HepG2 (cell line): Measurements from ENCODE around the gene CD68. TPM values are rescaled to one million over a fixed set of nuclear protein-coding genes. Genes with fewer than 3 reads are reported as not detected.

Experiments
- DR1 ChIP-seq: sonication (generic); formaldehyde crosslinking; IDR thresholded peaks from 2 replicates; pipeline ENCODE4 v1.8.0; 2021; ENCODE audit warnings: mild to moderate bottlenecking, missing genetic modification reagents, inconsistent platforms
- ERF ChIP-seq: IDR thresholded peaks from 2 replicates; pipeline ENCODE4 v1.6.1; 2018; ENCODE audit warnings: missing biosample characterization, missing genetic modification reagents
- HNF1A ChIP-seq, 2 experiments: sonication (generic) in 1 of 2; formaldehyde crosslinking in 1 of 2; IDR thresholded peaks; 2 replicates each; pipeline versions ENCODE4 v1.4.0 to v1.6.1; 2016 to 2020; ENCODE audit warnings: borderline replicate concordance in 1 of 2, low read depth in 1 of 2, mild to moderate bottlenecking in 1 of 2, missing genetic modification reagents in 1 of 2
- MAFG ChIP-seq: sonication (generic); formaldehyde crosslinking; IDR thresholded peaks from 2 replicates; pipeline ENCODE4 v1.5.1; 2020; ENCODE audit warnings: mild to moderate bottlenecking, missing genetic modification reagents
- RBFOX2 ChIP-seq: fragments of 200-400 bp; formaldehyde crosslinking; IDR thresholded peaks from 2 replicates; pipeline ENCODE4 v1.6.1; 2017; ENCODE audit warnings: low read depth, mild to moderate bottlenecking, low read length
- SP1 ChIP-seq, 2 experiments: fragments of 450-650 bp in 1 of 2; sonication (generic) in 1 of 2; formaldehyde crosslinking in 1 of 2; IDR thresholded peaks; 2 replicates each; pipeline versions ENCODE4 v1.4.0 to v1.6.1; 2016 to 2020; ENCODE audit warnings: missing genetic modification reagents in 1 of 2
- SRY ChIP-seq: sonication (generic); formaldehyde crosslinking; IDR thresholded peaks from 2 replicates; pipeline ENCODE4 v1.8.0; 2022; ENCODE audit warnings: mild to moderate bottlenecking, missing genetic modification reagents
- XRCC5 ChIP-seq: fragments of 200-400 bp; formaldehyde crosslinking; optimal IDR thresholded peaks from 2 replicates; pipeline ENCODE3; 2017; ENCODE audit warnings: mild to moderate bottlenecking, low read length
- ZBTB25 ChIP-seq: IDR thresholded peaks from 2 replicates; pipeline ENCODE4 v1.6.1; 2018; ENCODE audit warnings: missing genetic modification reagents
- ZFP36L2 ChIP-seq: sonication (generic); formaldehyde crosslinking; IDR thresholded peaks from 2 replicates; pipeline ENCODE4 v1.4.0; 2020; ENCODE audit warnings: missing genetic modification reagents
- ZNF12 ChIP-seq: sonication (generic); formaldehyde crosslinking; IDR thresholded peaks from 2 replicates; pipeline ENCODE4 v1.5.0; 2020; ENCODE audit warnings: missing genetic modification reagents
- ZNF124 ChIP-seq: sonication (generic); formaldehyde crosslinking; IDR thresholded peaks from 2 replicates; pipeline ENCODE4 v1.4.0; 2020; ENCODE audit warnings: missing genetic modification reagents
- ZNF574 ChIP-seq: sonication (generic); formaldehyde crosslinking; IDR thresholded peaks from 2 replicates; pipeline ENCODE4 v1.4.0; 2020; ENCODE audit warnings: missing genetic modification reagents
- ZNF674 ChIP-seq: sonication (generic); formaldehyde crosslinking; IDR thresholded peaks from 2 replicates; pipeline ENCODE4 v1.5.0; 2020; ENCODE audit warnings: low read depth, mild to moderate bottlenecking, missing genetic modification reagents
- polyA plus RNA-seq, 8 experiments: library from polyadenylated mRNA; depleted of rRNA in 3 of 8; stranded (reverse) in 7 of 8; unstranded in 1 of 8; fragments of >200 nt; fragmentation: Illumina TruSeq in 4 of 8; extraction: Trizol in 4 of 8; gene quantifications; 2 replicates each; pipeline versions ENCODE4 v1.2.1 to v1.2.3, GENCODE V29; 2011 to 2016; ENCODE audit warnings: low read depth in 4 of 8, missing spikeins in 1 of 8, mixed read lengths in 1 of 8; ENCODE audit not compliant: insufficient read depth in 1 of 8
- total RNA-seq, 5 experiments: library from RNA; depleted of rRNA; stranded (reverse); fragments of >200 nt; fragmentation: Illumina TruSeq; extraction: Trizol; gene quantifications; 2 replicates each; pipeline ENCODE4 v1.2.3, GENCODE V29; 2016; ENCODE audit warnings: low read depth in 1 of 5
- TF ChIP-seq, protein P1 (sequence below): sonication (generic); formaldehyde crosslinking; IDR thresholded peaks from 2 replicates; pipeline ENCODE4 v1.4.0; 2020; ENCODE audit warnings: missing genetic modification reagents, borderline replicate concordance
- TF ChIP-seq, protein P2 (sequence below): sonication (generic); formaldehyde crosslinking; IDR thresholded peaks from 2 replicates; pipeline ENCODE4 v1.4.0; 2020; ENCODE audit warnings: mild to moderate bottlenecking, missing genetic modification reagents

Gene CD68
- total and polyA plus RNA-seq, 2 of the 13 experiments (the other 11 are each of a cell fraction or from before 2014, with no cell fraction given), result 10.3 to 104 TPM

GRCh38 chr17:7561589-7562207 is 17.7 kb upstream of the CD68 start, which contains the start of gene SENP3 (continued):
- TF ChIP-seq, protein P1, sequence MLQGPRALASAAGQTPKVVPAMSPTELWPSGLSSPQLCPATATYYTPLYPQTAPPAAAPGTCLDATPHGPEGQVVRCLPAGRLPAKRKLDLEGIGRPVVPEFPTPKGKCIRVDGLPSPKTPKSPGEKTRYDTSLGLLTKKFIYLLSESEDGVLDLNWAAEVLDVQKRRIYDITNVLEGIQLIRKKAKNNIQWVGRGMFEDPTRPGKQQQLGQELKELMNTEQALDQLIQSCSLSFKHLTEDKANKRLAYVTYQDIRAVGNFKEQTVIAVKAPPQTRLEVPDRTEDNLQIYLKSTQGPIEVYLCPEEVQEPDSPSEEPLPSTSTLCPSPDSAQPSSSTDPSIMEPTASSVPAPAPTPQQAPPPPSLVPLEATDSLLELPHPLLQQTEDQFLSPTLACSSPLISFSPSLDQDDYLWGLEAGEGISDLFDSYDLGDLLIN (CRISPR knock-in tag), result peak; percentile 36; the same call in 1 of the 2 replicates
- no peak for TF ChIP-seq HNF1A (IDR thresholded peaks at IDR 0.05; ENCODE audit: low read depth)
- TF ChIP-seq HNF1A (CRISPR knock-in tag; IDR thresholded peaks at IDR 0.05; ENCODE audit: borderline replicate concordance), result peak; percentile 47; the same call in 1 of the 2 replicates
- no peak for TF ChIP-seq SP1 (IDR thresholded peaks at IDR 0.05)
- peak; percentile 21 for TF ChIP-seq SP1 (CRISPR knock-in tag; IDR thresholded peaks at IDR 0.05)
- TF ChIP-seq, protein P2, sequence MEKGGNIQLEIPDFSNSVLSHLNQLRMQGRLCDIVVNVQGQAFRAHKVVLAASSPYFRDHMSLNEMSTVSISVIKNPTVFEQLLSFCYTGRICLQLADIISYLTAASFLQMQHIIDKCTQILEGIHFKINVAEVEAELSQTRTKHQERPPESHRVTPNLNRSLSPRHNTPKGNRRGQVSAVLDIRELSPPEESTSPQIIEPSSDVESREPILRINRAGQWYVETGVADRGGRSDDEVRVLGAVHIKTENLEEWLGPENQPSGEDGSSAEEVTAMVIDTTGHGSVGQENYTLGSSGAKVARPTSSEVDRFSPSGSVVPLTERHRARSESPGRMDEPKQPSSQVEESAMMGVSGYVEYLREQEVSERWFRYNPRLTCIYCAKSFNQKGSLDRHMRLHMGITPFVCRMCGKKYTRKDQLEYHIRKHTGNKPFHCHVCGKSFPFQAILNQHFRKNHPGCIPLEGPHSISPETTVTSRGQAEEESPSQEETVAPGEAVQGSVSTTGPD (CRISPR knock-in tag), result no peak
- TF ChIP-seq ZNF574, result peak; percentile 73
- TF ChIP-seq ZFP36L2, result no peak
- peak; percentile 84 for TF ChIP-seq RBFOX2
- no peak for TF ChIP-seq ZNF124 (CRISPR knock-in tag)
- 0 out of 2 replicates have a peak, but pooled peaks have one; percentile 80 for TF ChIP-seq SRY (CRISPR knock-in tag)
- 0 out of 2 replicates have a peak, but pooled peaks have one; percentile 21 for TF ChIP-seq ERF (CRISPR knock-in tag)
- TF ChIP-seq ZNF674 (CRISPR knock-in tag), result no peak
- no peak for TF ChIP-seq XRCC5
- TF ChIP-seq DR1 (CRISPR knock-in tag), result 0 out of 2 replicates have a peak, but pooled peaks have one; percentile 42
- no peak for TF ChIP-seq ZNF12 (CRISPR knock-in tag)
- TF ChIP-seq MAFG, result no peak
- TF ChIP-seq ZBTB25 (CRISPR knock-in tag), result peak; percentile 74; the same call in 1 of the 2 replicates
